HG03159 (cell line): ENCODE data around the gene PARD3B.

ENCODE experiments used
- ATAC-seq: cut with Tn5 transposase; IDR thresholded peaks from one replicate; pipeline ENCODE4 v1.9.1; 2021; ENCODE audit warnings: mild to moderate bottlenecking, moderate library complexity; ENCODE audit not compliant: unreplicated experiment

PARD3B gene

DNA sequence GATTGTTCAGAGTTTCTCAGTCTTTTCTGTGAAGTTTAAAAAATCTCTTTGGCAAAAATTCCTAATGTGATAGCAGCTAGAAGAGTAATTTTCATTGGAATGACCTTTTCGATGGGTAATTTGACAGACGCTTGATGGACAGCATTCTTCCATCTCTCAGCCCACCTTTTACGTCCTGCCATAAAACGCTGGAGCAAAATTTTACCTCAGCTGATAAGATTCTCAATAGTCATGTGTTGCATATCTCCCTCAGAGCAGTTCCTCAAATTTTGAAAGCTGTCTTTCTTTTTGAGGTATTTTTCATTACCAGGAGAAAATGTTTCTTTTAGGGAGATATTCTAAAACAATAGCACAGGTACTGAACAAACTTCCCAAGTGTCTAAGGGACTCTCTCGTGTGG is 441.4 kb downstream of the PARD3B start:
- no peak for ATAC-seq

DNA sequence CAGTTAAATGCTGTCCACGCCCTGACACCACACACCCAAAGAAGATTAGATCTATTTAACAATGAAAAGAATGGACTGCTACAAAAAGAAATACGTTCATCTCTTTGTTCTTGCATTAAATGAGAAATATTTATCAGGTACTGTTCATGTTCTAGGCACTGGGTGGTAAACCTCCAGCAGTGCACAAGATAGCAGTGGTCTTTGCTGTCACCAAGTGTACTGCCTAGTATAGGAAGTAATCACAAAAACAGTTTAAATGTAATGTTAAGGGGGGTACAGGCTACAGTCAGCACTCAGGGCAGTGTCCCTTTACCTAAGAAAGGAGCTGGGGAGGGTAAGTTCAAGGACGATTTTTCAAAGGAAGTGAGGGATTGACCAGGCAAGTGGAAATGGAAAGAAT is 443.6 kb downstream of the PARD3B start:
- no peak for ATAC-seq

DNA sequence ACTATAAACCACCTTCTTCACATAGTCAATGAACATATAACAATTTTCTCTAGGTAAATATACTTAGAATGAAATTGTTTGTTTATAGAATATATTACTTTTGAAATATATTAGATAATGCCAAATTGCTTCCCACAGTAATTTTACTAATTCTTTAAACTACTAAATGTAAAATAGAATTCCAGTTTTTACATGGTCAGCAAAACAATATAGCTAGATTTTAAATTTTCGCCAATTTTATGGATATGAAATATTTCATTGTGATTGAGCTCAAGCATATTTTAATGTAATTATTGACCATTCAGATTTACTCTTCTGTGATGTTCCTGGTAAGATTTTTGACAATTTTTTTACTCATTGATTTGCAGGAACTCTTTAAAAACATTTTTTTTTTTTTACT is 444.6 kb downstream of the PARD3B start:
- ATAC-seq = no peak

DNA sequence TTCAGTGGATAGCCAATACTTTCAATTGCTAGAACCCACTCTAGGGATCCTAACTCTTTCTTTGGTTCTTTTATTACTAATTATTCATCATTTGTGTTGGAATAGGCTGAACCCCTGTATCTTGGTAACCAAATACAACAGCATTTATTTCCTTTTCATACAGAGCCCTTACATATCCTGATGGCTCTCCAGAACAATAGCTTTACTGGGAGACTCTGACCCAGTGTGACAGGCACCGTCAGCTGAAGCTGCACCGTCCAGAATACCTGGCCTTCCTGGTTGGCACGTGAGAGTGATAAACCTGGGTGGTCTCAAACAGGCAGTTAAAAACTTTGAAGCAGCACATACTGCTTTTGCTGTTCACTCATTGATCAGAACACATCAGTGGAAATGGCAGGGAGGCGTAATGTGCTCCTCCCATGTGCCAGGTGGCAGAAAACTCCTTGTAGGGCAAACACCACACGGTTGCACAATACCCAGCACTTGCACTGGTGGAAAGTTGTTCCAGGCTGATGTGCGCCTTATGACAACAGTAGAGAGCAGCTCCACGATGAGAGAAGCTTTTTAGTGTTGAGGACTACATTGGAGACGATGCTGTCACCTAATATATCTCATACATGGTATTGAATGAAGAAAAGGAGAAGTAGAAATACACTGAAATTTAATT is 456.2 kb downstream of the PARD3B start:
- ATAC-seq = no peak

DNA sequence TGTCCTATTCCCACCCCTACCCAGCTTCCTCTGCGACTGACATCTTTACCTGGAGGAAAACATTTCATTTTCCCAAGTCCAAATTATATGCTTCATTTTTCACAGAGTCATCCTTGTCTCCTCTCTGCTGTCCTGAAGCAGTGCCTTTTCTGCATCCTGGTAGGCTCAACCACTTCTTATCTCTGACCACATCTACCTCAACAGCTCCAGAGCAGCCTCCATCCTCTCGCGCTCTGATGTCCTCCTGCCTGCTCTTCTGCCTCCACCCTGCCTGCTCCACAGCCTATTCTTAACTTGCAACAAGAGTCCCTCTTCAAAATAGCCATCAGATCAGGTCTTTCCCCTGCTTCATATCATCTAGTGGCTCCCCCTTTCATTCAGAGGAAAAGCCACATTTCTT is 457.1 kb downstream of the PARD3B start:
- ATAC-seq = no peak

DNA sequence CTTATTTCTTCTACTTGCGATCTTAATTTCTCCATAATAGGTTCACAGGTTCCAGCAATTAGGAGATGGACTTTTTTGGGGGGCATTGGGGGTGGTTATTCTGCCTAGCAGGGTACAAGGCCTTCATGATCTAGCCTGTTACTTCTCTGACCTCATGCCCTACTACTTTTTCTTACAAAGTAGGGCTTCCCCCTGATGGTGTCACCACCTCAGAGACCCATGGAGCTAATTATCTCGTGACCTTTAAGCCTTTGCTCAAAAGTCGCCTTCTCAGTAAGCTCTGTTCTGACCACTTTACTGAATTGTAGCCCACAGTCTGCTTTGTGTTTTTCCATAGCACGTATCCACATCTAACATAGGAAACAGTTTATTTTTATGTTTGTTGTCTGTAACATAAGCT is 458.0 kb downstream of the PARD3B start:
- ATAC-seq = no peak

DNA sequence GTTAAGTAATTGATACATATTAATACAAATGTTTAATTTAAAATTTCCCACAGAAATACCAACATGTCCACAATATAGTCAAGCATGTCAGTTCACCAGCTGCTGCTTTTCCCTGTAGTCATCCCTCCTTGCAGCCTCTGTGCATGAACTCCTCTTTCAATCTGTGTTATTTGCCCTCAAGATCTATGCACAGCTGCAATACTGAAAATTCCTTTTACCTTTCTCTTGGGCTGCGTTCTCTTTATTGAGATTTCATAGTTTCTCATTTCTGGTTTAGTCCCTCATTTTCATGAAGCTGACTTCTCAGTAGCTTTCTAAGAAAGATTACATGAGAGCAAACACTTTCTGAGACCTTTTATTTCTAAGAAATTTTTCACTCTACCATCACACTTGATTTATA is 464.9 kb downstream of the PARD3B start:
- no peak for ATAC-seq

DNA sequence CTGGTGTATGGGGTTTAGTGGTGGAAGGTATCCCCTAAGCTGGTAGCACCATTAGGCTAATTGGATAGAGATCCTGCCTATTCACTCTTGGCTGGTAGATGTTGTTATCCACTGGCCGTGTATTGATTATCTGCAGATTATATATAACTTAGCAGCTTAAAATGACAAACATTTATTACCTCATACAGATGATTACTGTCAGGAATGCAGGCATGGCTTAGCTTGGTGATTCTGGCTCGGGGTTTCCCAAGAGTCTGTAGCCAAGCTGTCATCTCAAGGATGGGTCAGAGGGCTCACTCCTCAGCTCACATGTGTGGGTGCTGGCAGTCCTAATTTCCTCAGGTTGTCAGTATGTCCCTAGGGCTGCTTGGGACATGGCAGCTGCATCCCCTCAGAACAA is 465.8 kb downstream of the PARD3B start:
- no peak for ATAC-seq

DNA sequence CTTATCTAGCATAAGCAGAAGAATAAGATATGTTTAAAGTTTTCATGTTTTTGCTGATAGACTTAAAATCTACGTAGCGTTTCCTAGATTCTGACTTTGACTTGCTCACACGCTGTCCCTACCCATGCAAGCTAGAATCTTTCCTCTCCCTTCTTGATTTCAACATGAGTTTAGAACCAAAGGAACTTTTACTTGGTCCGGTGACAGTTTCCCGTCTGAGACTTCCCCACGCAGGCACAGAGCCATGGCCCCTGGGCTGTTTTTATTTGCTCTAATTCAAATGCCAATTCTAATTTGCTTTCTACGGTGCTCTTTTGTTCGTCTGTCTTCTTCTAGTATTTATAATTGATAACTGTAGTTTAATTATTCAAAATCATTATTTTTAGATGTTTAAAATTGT is 467.7 kb downstream of the PARD3B start:
- ATAC-seq = no peak

DNA sequence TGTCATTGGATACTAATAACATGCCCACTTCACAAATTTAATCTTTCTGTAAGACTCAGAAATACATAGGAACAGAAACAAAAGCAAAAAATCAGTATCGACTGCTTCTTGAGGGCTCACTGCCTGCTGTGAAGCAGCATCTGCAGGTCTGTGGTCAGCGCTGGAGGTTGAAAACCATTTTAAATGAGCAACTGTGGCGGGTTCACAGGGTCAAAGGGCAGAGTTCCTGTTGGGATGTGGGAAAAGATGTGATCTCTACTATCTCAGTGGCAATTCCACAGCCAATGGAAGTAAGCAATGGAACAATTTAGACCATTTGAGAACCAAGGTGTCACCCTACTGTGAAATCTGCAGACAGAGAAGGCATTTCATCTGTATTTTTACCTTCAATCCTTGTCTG is 468.3 kb downstream of the PARD3B start:
- ATAC-seq = no peak

DNA sequence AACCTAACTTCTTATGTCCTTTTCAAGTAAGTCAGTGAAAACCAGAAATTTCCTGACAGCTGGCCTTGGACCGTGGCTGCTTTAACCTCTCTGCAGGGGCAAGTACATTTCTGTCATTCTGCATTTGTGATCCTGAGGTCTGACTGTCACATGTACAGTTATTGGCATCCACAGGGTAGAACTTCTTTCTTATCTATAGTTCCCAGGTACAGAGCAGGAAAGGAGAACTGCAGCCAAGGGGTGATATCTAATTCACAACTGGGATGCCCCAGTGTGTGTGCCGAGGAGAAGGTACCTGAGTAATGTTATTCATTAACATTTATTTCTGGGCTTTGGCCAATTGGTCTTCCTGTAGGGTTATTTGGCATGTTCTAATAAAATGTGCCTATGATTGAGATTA is 468.9 kb downstream of the PARD3B start:
- ATAC-seq = no peak

DNA sequence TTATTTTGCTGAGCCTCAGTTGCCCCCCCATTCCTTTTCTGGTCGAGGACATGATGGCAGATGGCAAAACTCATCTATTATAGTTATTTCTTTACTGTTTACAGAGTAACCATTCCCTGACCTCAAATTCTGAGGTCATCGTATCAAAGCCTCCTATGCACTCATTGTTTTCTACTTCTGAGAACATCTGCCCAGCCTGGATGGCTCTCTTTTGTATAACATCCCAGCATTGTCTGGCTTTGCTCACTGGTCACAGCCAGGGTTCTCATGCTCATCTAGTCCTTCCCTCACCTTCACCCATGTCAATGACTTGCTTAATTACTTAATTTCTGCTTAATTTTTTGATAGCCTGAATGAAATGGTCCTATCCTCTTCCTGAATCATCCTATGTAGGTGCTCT is 472.1 kb downstream of the PARD3B start:
- ATAC-seq = no peak

DNA sequence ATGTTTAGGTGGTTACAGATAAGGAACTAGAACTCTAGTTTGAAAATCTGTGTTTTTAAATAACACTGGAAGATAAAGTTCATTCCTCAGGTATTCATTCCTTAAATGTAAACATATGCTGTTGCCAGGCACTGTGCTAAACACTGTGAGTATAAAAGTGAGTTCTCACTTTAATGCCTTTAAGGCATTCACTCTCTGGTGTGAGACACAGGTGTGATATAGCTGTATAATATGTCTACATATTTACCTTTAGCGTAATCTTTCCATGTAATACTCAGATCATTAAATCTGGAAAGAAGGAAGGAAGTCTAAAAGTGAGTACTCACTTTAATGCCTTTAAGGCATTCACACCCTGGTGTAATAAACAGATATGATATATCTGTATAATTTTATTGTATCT is 472.6 kb downstream of the PARD3B start:
- no peak for ATAC-seq

DNA sequence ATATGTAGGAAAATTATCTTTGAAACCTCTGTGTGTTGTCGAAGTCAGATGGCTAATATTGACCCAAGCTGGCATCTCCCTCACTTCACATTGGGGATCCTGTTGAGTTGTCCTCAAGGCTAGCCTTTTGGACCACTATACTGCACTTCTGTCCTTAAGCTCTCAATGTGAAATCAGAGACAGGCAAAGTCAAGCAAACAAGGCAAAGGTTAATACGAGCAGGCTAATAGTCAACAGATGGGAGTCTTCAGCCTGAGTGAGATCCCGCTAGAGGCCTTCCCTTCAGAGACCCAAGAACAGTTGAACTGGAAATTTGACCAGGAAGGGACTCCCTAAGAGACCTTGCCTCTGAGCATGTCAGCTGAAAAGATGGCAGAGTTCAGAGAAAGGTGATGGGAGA is 475.4 kb downstream of the PARD3B start:
- ATAC-seq = no peak

DNA sequence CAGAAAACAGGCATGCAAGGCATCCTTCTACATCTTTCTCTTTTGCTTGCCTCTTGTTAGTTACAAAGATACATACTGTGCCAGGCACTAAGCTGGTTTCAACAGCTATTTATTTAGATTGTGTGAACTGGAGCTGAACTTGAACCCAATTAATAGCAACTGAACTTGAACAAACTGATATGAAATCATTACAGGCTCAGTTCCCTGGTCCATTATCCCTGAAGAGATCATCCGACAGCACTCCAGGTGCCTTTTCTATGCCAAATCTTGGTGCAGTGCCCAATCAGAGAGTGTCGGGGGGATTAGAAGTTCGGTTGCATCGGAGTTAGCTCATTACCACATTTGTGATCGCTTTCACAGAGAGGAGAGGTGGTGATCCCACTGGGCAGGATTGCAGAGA is 477.6 kb downstream of the PARD3B start:
- ATAC-seq = no peak

DNA sequence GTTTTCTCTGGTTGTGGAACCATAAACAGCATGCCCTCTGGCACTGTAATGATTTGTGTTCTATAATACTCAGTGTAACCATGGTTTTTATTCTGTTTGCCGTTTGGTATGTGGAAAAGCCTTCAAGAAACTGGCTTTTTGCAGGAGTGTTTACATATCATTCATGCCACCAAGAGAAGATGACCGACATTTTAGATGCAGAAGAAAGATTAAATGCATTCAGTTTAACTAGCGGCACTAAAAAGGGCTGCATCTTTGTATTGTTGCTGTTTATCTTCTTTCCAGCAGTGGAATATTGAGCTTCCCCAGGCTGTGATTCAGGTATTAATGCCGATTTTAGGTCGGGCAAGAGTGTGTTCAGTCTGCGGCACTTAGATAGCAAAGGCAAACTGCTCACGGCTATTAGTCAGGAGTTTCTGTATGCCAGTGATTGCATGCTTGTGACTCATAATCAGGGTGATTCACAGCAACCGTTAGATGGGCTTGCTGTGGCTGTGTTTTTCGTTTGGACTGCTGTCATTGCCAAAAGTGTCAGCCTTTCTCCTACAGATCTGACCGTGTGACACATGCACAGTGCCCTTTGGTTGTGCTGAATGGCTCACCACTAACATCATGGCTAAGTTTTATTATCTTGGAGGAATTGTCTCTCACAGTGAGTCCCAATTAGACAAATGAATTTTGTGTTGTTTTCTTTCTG is 479.7 kb downstream of the PARD3B start:
- no peak for ATAC-seq

DNA sequence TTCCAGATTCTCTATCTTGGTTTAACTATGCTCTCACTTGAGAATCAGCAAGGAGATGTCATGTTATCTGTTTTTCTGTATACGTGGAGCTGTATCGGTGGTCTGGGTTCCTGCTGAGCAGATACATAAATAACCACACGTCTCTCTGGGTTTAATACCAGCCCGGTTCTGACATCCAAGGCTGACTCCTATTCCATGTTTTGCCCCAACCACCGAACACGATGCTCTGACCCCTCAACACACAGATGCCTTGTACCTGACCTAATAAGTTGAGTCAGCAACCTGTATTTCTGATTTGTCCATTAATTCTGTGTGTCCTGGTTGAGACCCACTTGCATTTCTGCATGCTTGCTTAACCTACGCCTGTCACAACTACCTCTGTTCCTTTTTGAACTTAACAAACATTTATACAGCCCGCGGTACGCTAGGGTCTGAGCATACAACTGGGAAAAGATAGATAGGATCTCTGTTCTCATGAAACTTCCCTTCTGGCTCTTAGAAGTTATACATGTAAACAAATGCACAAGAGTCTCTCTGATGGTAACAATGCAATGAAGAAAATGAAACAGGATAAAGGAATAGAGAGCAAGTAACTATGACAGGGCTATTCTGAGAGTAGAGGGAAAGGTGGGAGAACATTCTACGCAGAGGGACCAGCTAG is 480.4 kb downstream of the PARD3B start:
- ATAC-seq = no peak

DNA sequence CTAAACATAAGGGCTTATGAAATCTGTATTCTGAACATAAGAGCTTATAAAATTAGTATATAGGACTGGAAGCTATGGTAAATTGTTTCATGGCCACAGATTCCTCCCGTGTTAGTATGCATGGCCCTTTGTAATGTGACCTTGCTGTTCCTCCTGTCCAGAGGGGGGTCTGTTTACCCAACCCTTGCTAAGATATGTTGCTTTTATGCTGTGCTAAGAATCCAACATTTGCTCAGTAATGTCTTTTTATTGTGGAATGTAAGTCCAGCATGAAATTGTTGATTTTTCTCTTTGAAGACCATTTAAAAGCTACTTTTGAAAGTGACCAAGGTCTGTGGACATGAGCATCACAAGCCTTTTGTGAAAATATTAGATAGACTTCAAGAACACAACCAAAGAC is 485.4 kb downstream of the PARD3B start:
- no peak for ATAC-seq

DNA sequence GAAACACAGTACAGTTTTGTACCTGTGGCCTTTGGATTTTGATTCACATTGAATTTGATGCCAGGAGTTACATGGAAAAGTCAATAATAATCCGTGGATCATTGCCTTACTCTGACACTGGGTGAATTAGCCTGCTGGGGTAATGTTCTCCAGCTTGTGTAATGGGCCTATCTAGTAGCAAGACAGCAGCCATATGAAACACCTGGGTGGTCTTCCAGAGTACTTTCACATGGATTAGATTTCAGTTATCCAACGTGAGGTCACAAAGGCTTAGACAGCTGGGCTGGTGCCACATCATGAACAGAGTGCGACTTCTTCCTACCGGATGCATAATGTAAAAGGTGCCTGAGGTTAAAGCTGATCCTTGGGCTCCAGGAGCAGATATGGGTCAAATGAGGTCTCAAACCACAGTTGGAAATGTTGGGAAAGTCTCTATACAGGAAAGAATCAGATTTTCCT is 486.8 kb downstream of the PARD3B start:
- no peak for ATAC-seq

DNA sequence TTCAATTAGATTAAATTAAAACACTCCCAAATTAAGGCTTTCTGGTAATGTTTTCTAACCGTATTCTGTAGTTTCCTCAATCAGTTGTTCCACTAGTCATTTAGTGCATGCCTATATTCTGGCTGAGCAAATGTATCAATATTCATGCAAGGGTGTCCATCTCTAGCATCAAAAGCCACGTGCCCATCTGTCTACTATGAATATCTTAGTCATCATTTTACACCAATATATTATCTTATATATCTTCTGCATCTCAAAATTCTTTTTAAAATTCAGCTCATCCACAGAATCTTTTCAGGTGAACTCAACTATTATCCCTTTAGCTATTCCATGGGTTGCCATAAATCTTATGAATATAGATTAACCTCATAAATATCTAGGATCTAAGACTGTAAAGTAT is 488.2 kb downstream of the PARD3B start:
- no peak for ATAC-seq

DNA sequence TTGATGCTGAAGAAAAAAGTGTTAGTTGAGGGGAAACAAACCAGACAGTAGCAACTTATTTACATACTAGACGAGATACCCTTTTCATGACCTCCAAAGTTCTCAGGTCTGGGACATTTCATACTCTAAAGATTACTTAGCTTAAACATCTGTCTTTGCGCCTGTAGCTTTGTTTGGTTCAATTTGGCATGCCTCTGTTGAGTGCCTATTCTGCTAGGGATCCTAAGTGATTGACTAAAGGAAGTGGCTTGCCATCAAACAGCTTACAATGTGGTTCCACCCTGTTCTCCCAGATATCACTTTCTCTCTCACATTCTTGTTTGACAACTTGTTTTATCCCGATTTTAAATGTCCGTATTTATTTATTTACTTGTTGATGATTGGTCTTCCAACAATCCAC is 488.8 kb downstream of the PARD3B start:
- no peak for ATAC-seq

DNA sequence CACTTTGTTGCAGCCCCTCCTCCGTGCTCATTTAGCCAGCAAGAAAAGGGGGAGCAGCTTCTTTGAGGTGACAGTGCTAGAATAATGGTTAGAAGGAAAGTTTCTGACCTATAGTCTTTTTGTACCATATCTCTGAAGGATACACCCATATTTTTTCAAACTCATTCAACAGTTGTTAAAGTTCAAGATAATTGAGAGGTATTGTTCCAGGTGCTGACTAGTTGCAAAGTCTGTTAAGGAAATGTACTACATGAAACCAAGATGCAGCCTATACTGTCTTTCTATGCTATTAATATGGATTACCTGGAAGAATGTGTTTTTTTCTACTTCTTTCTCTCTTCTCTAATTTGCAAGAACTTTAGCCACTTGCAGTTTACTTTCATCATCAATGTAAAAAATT is 495.0 kb downstream of the PARD3B start:
- ATAC-seq = no peak
